Activated CD8-positive, alpha-beta memory T cell treated with anti-CD3 and anti-CD28 coated beads, Interleukin-2, amount 50 U/mL, for 24 hours (primary cell): ENCODE measurements around the gene ATP9B.
"Not testable (repeated sequence)": the region's sequence is repeated elsewhere in the genome, so short reads cannot be mapped to it uniquely, and the experiment has no call there.

ENCODE experiments used
- DNase-seq: peaks from one replicate; pipeline ENCODE4 v3.0.0-alpha.2; 2020; ENCODE audit errors: extremely low read depth

The ATP9B gene

DNA sequence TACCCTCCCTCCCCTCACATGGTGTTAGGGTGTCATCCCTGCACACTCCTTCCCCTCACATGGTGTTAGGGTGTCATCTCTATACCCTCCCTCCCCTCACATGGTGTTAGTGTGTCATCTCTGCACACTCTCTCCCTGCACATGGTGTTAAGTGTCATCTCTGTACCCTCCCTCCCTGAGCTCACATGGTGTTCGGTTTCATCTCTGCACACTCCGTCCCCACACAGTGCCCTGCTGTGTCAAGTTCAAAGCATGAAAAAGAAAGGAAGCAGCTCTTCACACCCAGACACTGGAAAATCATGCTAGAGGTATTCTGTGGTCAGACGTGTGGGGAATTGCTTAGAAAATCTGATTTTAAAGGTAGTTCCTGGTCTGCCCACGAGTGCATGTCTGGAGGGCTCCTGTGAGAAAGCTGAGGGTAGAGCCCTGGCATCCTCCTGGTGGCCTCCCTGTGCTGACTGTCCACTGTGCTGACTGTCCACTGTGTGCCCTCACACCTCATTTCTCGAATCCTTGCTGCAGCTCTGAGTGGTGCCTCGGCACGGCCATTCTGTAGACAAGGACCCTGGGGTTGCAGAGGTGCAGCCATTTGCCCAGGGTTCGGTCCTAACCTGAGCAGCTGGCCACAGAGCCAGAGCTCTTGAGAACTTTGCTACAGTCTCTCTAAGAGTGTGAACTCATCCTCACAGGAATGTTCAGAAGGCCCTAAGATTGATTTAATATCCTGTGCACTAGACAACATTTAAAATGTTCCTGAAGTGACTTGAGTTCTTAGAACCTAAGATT is 257.4 kb downstream of the ATP9B start:
- DNase-seq: no peak

DNA sequence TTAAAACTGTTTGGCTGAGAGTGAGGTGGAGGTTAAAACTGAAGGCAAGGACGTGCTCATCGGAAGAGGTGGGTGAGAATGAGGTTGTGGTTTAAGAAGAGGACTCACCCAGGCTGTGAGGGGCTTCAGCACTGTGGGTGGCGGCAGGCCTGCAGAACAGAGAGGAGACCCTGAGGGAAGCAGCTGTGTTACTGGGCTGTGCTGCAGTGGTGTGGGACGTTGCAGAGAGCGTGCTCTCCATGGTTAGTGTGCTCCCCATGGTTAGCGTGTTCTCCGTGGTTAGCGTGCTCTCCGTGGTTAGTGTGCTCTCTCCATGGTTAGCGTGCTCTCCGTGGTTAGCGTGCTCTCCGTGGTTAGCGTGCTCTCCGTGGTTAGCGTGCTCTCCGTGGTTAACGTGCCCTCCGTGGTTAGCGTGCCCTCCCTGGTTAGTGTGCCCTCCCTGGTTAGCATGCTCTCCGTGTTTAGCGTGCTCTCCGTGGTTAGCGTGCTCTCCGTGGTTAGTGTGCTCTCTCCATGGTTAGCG is 258.1 kb downstream of the ATP9B start:
- DNase-seq: no peak

DNA sequence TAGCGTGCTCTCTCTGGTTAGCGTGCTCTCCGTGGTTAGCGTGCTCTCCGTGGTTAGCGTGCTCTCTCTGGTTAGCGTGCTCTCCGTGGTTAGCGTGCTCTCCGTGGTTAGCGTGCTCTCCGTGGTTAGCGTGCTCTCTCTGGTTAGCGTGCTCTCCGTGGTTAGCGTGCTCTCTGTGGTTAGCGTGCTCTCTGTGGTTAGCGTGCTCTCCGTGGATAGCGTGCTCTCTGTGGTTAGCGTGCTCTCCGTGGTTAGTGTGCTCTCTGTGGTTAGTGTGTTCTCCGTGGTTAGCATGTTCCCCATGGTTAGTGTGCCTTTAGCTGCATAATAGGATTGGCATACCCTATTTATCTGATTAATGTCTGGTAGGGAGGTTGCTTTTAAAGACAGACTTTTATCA is 258.7 kb downstream of the ATP9B start:
- not testable (repeated sequence) for DNase-seq

DNA sequence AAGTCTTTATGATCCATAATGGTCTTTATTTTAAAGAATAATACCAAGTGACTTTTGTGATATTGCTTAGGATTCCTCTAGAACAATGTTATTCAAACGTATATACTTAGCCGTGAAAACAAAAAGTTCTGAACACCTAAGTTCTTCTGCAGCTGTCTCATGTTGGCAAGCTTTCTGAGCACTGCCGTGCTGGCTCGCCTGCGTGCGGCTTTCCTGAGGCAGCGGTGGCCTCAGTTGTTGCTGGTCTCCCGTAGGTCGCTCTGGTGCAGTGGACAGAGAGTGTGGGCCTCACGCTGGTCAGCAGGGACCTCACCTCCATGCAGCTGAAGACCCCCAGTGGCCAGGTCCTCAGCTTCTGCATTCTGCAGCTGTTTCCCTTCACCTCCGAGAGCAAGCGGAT is 259.7 kb downstream of the ATP9B start:
- DNase-seq: no peak

DNA sequence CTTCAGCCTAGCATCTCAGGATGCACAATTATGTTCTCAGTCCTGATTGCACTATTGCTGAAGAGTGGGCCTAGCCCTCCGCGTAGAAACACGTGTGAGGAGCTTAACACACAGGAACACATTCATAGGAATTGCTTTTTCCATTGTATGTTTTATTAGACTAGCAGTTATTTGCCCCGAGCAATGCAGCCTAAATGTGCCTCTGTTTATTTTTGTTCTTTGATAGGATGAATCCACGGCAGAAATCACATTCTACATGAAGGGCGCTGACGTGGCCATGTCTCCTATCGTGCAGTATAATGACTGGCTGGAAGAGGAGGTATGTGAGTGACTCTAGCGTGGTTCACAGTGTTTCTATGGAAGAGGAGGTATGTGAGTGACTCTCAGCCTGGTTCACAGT is 260.6 kb downstream of the ATP9B start:
- no peak for DNase-seq

DNA sequence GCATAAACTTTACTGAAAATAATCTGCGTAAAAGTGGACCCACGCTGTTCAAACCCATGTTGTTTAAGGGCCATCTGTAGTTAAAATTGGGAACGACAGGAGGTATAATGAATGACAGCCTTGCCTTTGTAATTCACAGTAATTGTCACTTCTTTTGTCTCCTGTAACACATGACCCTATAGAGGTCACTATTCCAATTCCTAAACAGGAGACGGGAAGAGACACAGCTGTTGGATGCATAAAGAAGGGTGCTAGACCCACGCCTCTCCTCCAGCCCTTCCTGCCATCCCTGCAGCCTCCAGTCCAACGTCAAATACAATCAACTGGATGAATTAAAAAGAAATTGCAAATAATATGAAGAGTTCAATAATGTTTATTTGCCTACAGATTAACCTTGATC is 263.5 kb downstream of the ATP9B start:
- DNase-seq: no peak

DNA sequence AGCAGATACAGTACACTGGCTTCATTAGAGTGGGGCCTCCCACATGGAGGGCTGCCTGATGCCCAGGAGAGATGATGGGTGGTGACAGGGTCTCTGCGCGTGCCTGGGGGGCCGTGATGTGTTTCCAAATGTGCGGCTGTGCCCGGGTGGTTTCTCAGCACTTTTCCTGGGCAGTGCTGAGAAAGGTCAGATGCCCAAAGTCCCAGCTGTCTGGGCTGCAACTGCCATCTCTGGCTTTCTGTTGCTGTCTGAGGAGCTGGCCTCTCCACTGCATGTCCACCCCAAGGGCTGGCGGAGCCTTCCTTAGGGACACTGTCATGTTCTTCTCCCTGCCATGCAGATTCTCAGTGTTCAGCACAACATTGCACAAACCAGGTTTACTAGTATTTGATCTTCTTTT is 263.9 kb downstream of the ATP9B start:
- DNase-seq: no peak

DNA sequence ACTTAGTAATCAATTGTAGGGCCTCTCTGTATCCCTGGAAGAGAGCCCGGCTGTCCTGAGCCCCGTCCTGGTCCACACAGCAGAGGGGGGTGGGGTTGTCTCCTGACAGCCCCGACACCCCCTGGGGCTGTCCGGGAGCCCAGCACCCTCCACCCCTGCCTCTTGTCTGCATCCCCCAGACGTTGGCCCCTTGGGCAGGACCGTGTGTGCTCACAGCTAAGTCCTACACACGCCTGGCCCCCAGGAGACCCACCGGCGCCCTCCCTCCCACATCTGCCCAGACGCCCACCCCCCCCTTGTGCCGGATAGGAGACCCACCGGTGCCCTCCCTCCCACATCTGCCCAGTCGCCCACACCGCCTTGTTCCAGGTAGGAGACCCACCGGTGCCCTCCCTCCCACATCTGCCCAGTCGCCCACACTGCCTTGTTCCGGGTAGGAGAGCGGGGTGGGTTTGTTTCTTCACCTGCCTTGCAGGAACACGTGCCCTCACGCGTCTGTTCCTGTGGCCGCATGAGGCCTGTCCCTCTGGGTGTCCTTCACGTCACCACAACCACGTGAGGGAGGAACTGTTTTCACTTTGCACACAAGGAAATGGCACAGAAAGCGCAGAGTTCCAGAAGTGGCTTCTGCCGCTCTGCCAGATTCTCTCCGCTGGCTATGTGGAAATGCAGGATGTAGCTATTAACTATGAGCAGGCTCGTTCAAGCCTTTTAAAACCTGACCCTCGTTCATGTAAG is 265.5 kb downstream of the ATP9B start:
- DNase-seq: no peak

DNA sequence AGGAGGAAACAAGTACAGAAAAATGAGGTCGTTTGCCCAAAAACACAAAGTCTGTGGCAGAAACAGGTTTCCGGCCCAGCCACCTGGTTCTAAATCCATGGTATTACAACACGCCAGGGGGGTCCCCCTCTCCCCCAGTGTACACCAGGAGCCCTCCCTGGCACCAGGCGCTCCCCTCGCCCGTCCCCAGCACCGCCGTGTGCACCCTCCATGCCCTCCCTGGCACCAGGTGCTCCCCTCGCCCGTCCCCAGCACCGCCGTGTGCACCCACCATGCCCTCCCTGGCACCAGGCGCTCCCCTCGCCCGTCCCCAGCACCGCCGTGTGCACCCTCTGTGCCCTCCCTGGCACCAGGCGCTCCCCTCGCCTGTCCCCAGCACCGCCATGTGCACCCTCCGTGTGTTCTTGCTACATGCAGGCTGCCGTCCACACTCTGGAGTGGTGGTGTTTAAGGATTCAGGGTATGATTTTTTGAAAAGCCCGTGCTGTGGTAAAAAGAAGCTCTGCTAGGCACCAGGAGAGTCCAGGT is 266.7 kb downstream of the ATP9B start:
- no peak for DNase-seq

DNA sequence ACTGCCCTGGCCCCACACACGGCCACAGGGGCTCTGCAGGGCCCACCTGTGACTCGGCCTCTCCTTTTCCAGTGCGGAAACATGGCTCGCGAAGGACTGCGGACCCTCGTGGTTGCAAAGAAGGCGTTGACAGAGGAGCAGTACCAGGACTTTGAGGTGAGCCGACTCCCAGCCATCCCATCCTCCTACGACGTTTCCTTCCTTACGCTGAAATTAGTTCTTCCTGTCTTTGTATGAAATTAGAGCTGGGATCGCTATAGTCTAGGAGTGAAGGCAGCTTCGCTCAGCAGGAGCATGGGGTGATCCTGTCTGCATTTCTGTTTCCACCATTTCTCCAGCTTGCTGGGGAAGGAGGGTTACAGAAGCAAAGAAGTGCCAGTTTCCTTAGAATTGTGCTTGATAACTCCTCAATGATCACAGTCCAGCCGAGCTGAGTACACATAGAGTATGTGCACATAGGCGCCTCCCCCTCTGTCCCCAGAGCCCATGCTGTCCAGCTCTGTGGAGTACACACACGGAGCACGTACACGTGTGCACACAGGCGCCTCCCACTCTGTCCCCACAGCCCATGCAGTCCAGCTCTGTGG is 267.5 kb downstream of the ATP9B start:
- DNase-seq: no peak

DNA sequence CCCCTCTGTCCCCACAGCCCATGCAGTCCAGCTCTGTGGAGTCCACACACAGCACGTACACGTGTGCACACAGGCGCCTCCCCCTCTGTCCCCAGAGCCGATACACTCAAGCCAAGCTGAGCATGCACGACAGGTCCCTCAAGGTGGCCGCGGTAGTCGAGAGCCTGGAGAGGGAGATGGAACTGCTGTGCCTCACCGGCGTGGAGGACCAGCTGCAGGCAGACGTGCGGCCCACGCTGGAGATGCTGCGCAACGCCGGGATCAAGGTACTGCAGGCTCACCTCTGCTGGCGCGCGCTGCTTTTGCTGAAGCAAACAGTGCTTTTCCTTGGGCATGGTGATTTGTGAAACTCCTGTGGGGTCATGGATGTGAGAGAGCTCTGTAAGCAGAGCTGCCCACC is 268.0 kb downstream of the ATP9B start:
- DNase-seq: no peak

DNA sequence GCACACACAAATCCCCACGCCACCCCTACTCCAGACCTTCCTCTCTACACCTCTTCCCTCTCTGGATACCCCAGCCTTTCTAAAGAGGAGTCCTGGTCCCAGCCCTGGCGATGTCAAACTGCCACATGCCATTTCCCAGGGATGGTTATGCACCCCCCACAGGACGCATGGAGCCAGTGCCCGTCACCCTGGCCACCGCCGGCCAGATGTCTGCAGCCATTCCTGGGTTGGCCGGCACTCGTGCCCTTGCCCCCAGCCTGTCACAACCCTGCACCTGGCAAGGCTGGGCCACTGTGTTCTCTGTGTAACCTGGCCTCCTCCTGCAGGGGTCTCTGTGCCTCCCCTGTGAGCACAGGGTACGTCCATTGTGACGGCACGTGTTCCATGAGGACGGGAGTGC is 268.4 kb downstream of the ATP9B start:
- no peak for DNase-seq

DNA sequence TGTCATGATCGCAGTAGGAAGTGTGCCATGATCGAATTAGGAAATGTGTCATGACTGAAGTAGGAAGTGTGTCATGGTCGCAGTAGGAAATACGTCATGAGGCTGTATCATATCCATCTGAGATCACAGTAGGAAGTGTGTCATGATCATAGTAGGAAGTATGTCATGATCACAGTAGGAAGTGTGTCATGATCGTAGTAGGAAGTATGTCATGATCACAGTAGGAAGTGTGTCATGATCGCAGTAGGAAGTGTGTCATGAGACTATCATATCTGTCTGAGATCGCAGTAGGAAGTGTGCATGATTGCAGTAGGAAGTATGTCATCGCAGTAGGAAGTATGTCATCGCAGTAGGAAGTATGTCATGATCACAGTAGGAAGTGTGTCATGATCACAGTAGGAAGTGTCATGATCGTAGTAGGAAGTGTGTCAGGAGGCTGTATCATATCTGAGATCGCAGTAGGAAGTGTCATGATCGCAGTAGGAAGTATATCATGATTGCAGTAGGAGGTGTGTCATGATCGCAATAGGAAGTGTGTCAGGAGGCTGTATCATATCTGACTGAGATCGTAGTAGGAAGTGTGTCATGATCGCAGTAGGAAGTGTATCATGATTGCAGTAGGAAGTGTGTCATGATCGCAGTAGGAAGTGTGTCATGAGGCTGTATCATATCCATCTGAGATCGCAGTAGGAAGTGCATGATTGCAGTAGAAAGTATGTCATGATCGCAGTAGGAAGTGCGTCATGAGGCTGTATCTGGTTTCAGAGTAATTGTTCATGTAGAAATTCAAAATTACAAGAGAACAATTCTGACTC is 270.1 kb downstream of the ATP9B start:
- no peak for DNase-seq

DNA sequence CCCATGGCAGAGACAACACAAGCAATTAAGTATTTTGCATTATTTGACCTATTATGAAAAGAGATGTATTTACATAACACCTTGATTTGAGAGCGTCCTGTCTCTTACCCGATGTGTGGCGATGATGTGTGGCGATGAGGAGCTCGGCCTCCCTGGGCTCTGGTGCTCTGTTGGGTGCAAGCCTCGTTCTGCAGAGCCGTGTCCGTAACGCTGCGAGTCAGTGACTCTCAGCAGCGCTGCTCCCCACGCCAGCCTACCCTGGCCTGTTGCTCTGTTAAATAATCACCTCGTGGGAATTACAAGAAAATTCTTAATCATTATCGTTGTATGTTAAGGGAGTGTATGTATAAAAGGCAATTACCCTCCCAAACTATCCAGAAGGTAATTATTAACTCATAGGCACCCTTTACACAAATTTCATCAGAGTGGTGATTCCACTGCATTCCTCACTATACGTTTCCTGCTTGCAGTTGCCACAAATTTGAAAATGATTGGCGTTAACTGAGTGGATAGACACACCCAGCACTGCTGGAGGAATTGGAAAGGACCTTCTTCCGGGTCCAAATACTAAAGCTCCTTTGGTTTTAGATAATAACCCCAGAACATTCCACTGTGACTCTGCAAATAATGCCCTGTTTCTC is 274.5 kb downstream of the ATP9B start:
- DNase-seq: no peak

DNA sequence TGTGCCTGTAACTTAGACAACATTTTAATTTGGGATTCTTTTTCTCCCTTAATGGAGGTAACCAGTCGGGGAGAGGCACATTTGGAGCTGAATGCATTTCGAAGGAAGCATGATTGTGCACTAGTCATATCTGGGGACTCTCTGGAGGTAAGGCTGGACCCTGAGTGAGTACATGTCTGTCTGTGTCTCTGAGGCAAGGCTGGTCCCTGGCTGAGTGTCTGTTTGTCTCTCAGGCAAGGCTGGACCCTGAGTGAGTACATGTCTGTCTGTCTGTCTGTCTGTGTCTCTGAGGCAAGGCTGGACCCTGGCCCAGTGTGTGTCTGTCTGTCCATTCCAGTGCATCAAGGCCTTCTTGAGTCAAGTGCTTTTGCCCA is 275.0 kb downstream of the ATP9B start:
- no peak for DNase-seq

DNA sequence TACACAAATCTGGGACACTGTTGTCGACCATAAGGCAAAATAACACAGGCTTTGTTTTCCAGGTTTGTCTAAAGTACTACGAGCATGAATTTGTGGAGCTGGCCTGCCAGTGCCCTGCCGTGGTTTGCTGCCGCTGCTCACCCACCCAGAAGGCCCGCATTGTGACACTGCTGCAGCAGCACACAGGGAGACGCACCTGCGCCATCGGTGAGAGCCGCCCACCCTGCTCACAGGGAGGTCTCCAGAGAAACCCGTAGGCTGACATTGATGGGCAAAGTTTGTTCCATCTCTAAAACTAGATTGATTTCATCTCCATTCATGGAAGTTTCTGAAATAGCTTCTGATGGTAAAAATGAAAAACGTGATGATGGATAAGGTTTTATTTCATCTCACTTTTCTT is 276.2 kb downstream of the ATP9B start:
- no peak for DNase-seq

DNA sequence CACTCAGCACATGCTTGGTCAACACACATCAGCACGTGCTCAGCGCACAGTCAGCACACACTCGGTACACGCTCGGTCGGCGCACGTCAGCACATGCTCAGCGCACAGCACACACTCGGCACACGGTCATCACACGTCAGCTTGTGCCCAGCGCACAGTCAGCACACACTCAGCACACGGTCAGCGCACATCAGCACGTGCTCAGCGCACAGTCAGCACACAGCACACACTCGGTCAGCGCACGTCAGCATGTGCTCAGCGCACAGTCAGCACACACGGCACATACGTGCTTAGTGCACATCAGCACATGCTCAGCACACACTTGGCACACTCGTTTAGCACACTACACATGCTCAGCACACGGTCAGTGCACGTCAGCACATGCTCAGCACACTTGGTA is 276.8 kb downstream of the ATP9B start:
- no peak for DNase-seq

DNA sequence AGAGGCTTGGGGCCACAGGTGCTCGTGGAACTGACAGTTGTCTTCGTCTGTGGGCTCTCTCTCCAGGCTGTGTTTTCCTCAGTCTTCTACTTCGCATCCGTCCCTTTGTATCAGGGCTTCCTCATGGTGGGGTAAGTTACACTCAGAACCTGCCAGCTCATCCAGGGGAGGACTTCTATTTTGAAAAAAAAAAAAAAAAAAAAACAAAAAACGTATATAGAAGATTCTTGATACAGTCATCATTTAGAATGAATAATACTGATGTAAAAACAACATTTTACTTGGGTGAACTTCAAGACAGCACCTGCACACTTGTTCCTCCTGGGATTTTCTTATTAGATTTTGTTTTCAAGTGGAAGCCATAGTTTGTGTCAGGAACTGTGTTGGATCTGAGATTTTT is 278.9 kb downstream of the ATP9B start:
- DNase-seq: no peak

DNA sequence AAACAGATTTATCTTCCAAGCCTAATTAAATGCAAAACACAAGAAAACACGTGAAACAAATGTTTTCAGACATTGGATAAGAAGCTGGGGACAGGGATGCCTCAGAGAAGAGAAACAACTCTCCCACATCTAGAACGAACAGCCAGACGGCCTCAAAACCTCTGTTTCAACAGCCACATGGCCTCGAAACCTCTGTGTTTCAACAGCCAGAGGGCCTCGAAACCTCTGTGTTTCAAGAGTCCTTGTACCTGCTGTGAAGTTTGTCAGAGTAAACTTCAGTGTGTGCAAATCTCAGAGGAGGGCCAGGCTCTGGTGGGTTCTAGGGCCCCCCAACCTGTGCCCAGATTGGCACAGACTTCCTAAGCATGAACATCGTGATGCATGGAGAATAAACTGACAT is 283.2 kb downstream of the ATP9B start:
- DNase-seq: no peak

DNA sequence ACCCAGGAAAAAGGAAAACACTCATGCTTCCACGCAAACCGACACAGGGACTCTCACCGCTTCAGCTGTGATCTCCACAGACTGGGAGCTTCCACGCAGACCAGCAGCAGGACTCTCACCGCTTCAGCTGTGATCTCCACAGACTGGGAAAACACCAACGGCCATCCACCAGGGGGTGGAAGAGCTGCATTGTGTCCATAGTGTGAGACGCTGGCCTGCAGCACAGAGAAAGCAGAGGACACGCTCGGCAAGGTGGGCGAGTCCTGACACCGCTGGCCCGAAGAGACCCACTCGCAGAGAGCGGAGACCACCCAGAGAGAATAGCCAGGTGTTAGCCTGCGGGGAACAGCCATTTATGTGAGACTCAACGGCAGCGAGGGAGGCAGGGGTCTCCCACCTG is 284.1 kb downstream of the ATP9B start:
- DNase-seq: no peak

DNA sequence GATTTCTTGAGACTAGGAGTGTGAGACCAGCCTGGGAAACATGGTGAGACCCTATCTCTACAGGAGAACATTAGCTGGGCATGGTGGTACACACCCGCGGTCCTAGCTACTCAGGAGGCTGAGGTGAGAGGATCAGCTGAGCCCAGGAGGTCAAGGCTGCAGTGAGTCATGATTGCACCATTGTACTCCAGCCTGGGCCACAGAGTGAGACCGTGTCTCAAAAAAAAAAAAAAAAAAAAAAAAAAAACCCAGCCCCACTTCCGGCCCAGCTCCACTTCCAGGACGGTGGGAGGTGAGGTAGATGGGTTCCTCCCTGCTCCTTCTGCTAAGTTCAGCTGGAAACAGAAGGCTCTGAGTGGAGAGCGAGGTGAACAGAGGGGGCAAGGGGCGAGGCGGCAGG is 285.2 kb downstream of the ATP9B start:
- DNase-seq: no peak
